ENCODE measurements around the gene OSBPL6.

The OSBPL6 gene

GRCh38 chr2:178367344-178367743, 173.0 kb downstream of the OSBPL6 start:
- H3K27ac ChIP-seq = no peak overlapping the region
- no peak for TF ChIP-seq ZFX (IDR thresholded peaks at IDR 0.05; ENCODE audit: borderline replicate concordance)
- TF ChIP-seq CTCF (IDR thresholded peaks at IDR 0.05) = no peak

GRCh38 chr2:178374865-178375264, 180.6 kb downstream of the OSBPL6 start:
- no peak overlapping the region for H3K27ac ChIP-seq
- TF ChIP-seq CTCF (IDR thresholded peaks at IDR 0.05) (no peak), ZFX (IDR thresholded peaks at IDR 0.05; ENCODE audit: borderline replicate concordance) (no peak)

- H3K27ac ChIP-seq = no peak overlapping the region
- TF ChIP-seq ZFX (IDR thresholded peaks at IDR 0.05; ENCODE audit: borderline replicate concordance) = no peak
- TF ChIP-seq CTCF (IDR thresholded peaks at IDR 0.05) = no peak
Measured at GRCh38 chr2:178377046-178377445, 182.7 kb downstream of the OSBPL6 start.

GRCh38 chr2:178379162-178380004, 185.1 kb downstream of the OSBPL6 start:
- TF ChIP-seq CTCF (IDR thresholded peaks at IDR 0.05) (no peak), ZFX (IDR thresholded peaks at IDR 0.05; ENCODE audit: borderline replicate concordance) (no peak)
- H3K27ac ChIP-seq = no peak overlapping the region

GRCh38 chr2:178380763-178381162, 186.5 kb downstream of the OSBPL6 start:
- TF ChIP-seq CTCF (IDR thresholded peaks at IDR 0.05) (no peak), ZFX (IDR thresholded peaks at IDR 0.05; ENCODE audit: borderline replicate concordance) (no peak)
- H3K27ac ChIP-seq = no peak overlapping the region

GRCh38 chr2:178383718-178384117, 189.4 kb downstream of the OSBPL6 start:
- TF ChIP-seq CTCF (IDR thresholded peaks at IDR 0.05) = no peak
- TF ChIP-seq ZFX (IDR thresholded peaks at IDR 0.05; ENCODE audit: borderline replicate concordance) = no peak
- no peak overlapping the region for H3K27ac ChIP-seq

GRCh38 chr2:178385595-178386148, 191.4 kb downstream of the OSBPL6 start:
- TF ChIP-seq ZFX (IDR thresholded peaks at IDR 0.05; ENCODE audit: borderline replicate concordance) (no peak), CTCF (IDR thresholded peaks at IDR 0.05) (no peak)
- H3K27ac ChIP-seq = no peak overlapping the region

Data from 22Rv1 (cell line).